OCI-LY7 (cell line): Measurements from ENCODE around the gene NEUROD2. TPM values are rescaled to one million over a fixed set of nuclear protein-coding genes. Genes with fewer than 3 reads are reported as not detected.

Experiments
- BruUV-seq: library from RNA; stranded (reverse); fragments of 400-500 nt; replicated peaks from 2 replicates; lab custom pipeline; 2021; lab: Mats Ljungman, UMichigan
- CTCF ChIA-PET: fragments of 300-600 bp; sonication (Branson Sonifier 250); formaldehyde crosslinking; loops from one replicate; lab custom pipeline; 2022; ENCODE audit warnings: antibody characterized with exemption; ENCODE audit not compliant: unreplicated experiment; lab: Charles Lee
- POLR2A ChIA-PET: fragments of 300-600 bp; sonication (Branson Sonifier 250); formaldehyde crosslinking; loops from one replicate; lab custom pipeline; 2022; ENCODE audit warnings: antibody characterized with exemption; lab: Charles Lee
- DNase-seq: peaks from one replicate; pipeline ENCODE4 v3.0.0-alpha.2; 2015; ENCODE audit warnings: low spot score
- H2AFZ ChIP-seq: fragments of 200-600 bp; sonication (generic), shearing (Covaris generic); 2 replicates; pipeline ENCODE4 v1.6.1; 2014; ENCODE audit warnings: mild to moderate bottlenecking, antibody characterized with exemption, low read length, moderate library complexity
- H3K27ac ChIP-seq: fragments of 200-600 bp; sonication (generic); 2 replicates; pipeline ENCODE4 v1.5.1; 2014; ENCODE audit warnings: mixed run types, low read depth, mild to moderate bottlenecking, moderate library complexity, low read length, inconsistent platforms; ENCODE audit not compliant: poor library complexity, severe bottlenecking
- H3K36me3 ChIP-seq: fragments of 200-600 bp; sonication (generic); 2 replicates; pipeline ENCODE4 v1.6.1; 2014; ENCODE audit warnings: mild to moderate bottlenecking, antibody characterized with exemption, low read length, moderate library complexity, mixed read lengths; ENCODE audit not compliant: insufficient read depth
- H3K4me1 ChIP-seq: fragments of 200-600 bp; sonication (generic); 2 replicates; pipeline ENCODE4 v1.5.1; 2014; ENCODE audit warnings: mild to moderate bottlenecking, low read length; ENCODE audit not compliant: insufficient read depth, poor library complexity, severe bottlenecking
- H3K4me2 ChIP-seq: fragments of 200-600 bp; sonication (generic); 2 replicates; pipeline ENCODE4 v1.6.1; 2014; ENCODE audit warnings: mild to moderate bottlenecking, low read length
- H3K4me3 ChIP-seq: fragments of 200-600 bp; sonication (generic); 2 replicates; pipeline ENCODE4 v1.5.1; 2014; ENCODE audit warnings: mild to moderate bottlenecking, low read depth, low read length; ENCODE audit not compliant: poor library complexity, severe bottlenecking
- H3K79me2 ChIP-seq: fragments of 200-600 bp; sonication (generic); 2 replicates; pipeline ENCODE4 v1.6.1; 2016; ENCODE audit warnings: low read depth, mild to moderate bottlenecking, low read length, moderate library complexity, mixed read lengths; ENCODE audit not compliant: insufficient read depth
- H3K9me2 ChIP-seq: fragments of 200-600 bp; sonication (generic); 2 replicates; pipeline ENCODE4 v1.6.1; 2016; ENCODE audit warnings: mild to moderate bottlenecking, low read length, mixed read lengths; ENCODE audit not compliant: insufficient read depth
- H3K9me3 ChIP-seq: fragments of 200-600 bp; sonication (generic); 2 replicates; pipeline ENCODE4 v1.6.1; 2014; ENCODE audit warnings: mild to moderate bottlenecking, mixed run types, low read length, mixed read lengths
- H4K20me1 ChIP-seq: fragments of 200-600 bp; sonication (generic); 2 replicates; pipeline ENCODE4 v1.6.1; 2014; ENCODE audit warnings: mild to moderate bottlenecking, antibody characterized with exemption, low read length, moderate library complexity, mixed read lengths; ENCODE audit not compliant: insufficient read depth
- CTCF ChIP-seq: fragments of 200-600 bp; sonication (generic); conservative IDR thresholded peaks from 2 replicates; pipeline ENCODE4 v1.5.1; 2014; ENCODE audit warnings: mild to moderate bottlenecking, antibody characterized with exemption, low read length, moderate library complexity, mixed read lengths
- EZH2phosphoT487 ChIP-seq: fragments of 200-600 bp; sonication (generic); IDR thresholded peaks from 2 replicates; pipeline ENCODE4 v1.6.1; 2018; ENCODE audit warnings: low read depth, borderline replicate concordance, mild to moderate bottlenecking, mixed run types, antibody characterized with exemption, low read length, moderate library complexity, mixed read lengths
- intact Hi-C: fragments of 100-400 bp; cut with micrococcal nuclease; formaldehyde crosslinking; loops from one replicate; pipeline ENCODE4 v1.10.0; 2022; ENCODE audit not compliant: unreplicated experiment
- total RNA-seq, 2 experiments: library from RNA; depleted of rRNA in 1 of 2; stranded (reverse); fragments of >200 nt in 1 of 2; shearing (Covaris generic) in 1 of 2; gene quantifications; 2 replicates each; pipeline ENCODE4 v1.2.3, GENCODE V29; 2014 to 2022

Gene NEUROD2
- total RNA-seq, 2 experiments from 2014 or later: not detected

GRCh38 chr17:39639043-39639442 is 31.3 kb upstream of the NEUROD2 start:
- Histone ChIP-seq H3K4me3 (no peak overlapping the region), H3K9me2 (no peaks in the 10 kb centered on the region), H3K36me3 (no peaks in the 10 kb centered on the region), H3K27ac (no peak overlapping the region), H3K4me2 (peak overlapping the region; percentile 95; the same call in 1 of the 2 replicates), H3K9me3 (no peaks in the 10 kb centered on the region), H3K79me2 (peaks cover 20% of the 10 kb centered on the region), H2AFZ (no peak overlapping the region), H4K20me1 (peaks cover 8% of the 10 kb centered on the region; the same call in 1 of the 2 replicates), H3K4me1 (peaks cover 31% of the 10 kb centered on the region)
- CTCF ChIA-PET: interaction anchor here (0.5 kb wide), 1 partner anchor 91 kb away, joined by 10 read pairs; no protein-coding TSS in a partner anchor
- DNase-seq: no peak
- intact Hi-C loops: no loop called here
- no TSS peak for BruUV-seq
- TF ChIP-seq CTCF: no peak
- TF ChIP-seq EZH2phosphoT487: no peak
- POLR2A ChIA-PET: interaction anchor here (0.6 kb wide), 1 partner anchor 98 kb away, joined by 8 read pairs; no protein-coding TSS in a partner anchor

GRCh38 chr17:39638317-39638716 is 30.6 kb upstream of the NEUROD2 start:
- Histone ChIP-seq H3K4me3 (peak overlapping the region; percentile 77), H3K79me2 (peaks cover 20% of the 10 kb centered on the region), H3K4me1 (peaks cover 31% of the 10 kb centered on the region), H3K36me3 (no peaks in the 10 kb centered on the region), H4K20me1 (peaks cover 8% of the 10 kb centered on the region; the same call in 1 of the 2 replicates), H3K9me2 (no peaks in the 10 kb centered on the region), H3K27ac (peak overlapping the region; percentile 53), H2AFZ (no peak overlapping the region), H3K9me3 (no peaks in the 10 kb centered on the region), H3K4me2 (peak overlapping the region; percentile 95)
- no TSS peak for BruUV-seq
- intact Hi-C loops: no loop called here
- ChIA-PET POLR2A (interaction anchor here (0.8 to 1.3 kb wide), 3 partner anchors 10 to 92 kb away, joined by 3 to 6 read pairs (median 4); partner anchors contain the start of gene PGAP3), CTCF (interaction anchor here (0.5 to 1.3 kb wide), 2 partner anchors 16 to 92 kb away, joined by 5 to 10 read pairs; no protein-coding TSS in a partner anchor)
- no peak for TF ChIP-seq CTCF
- no peak for TF ChIP-seq EZH2phosphoT487
- no peak for DNase-seq
